CD4-positive, CD25-positive, alpha-beta regulatory T cell (primary cell): ENCODE data around the gene HSF4. TPM values are rescaled to one million over a fixed set of nuclear protein-coding genes. Genes with fewer than 3 reads are reported as not detected.

Experiments
- ATAC-seq, 2 donors: fragments of 150-1000 bp; cut with Tn5 transposase; one replicate each; pipeline ENCODE4 v1.10.0; 2021; ENCODE audit warnings: low read depth in 2 of 2, moderate number of reproducible peaks in 2 of 2, moderate library complexity in 1 of 2
- DNase-seq, 3 donors: peaks; one replicate each; pipeline versions ENCODE4 v3.0.0 to v3.0.0-alpha.2; 2012 to 2022; ENCODE audit warnings: mixed read lengths in 1 of 3
- H3K27ac ChIP-seq: one replicate; pipeline ENCODE4 v1.7.0; 2013; ENCODE audit warnings: mild to moderate bottlenecking, low read length; ENCODE audit not compliant: insufficient read depth, poor library complexity, severe bottlenecking
- H3K27me3 ChIP-seq: one replicate; pipeline ENCODE4 v1.7.0; 2013; ENCODE audit warnings: low read length; ENCODE audit not compliant: control insufficient read depth, insufficient read depth
- H3K36me3 ChIP-seq: one replicate; pipeline ENCODE4 v1.7.0; 2013; ENCODE audit warnings: mild to moderate bottlenecking, low read length, moderate library complexity; ENCODE audit not compliant: control insufficient read depth, insufficient read depth
- H3K4me1 ChIP-seq: 2 replicates; pipeline ENCODE4 v1.7.0; 2013; ENCODE audit warnings: mild to moderate bottlenecking, low read length; ENCODE audit not compliant: insufficient read depth, control insufficient read depth, poor library complexity, severe bottlenecking
- H3K4me3 ChIP-seq: one replicate; pipeline ENCODE4 v1.7.0; 2013; ENCODE audit warnings: low read depth, mild to moderate bottlenecking, low read length, moderate library complexity
- H3K9me3 ChIP-seq, 2 experiments: 1 replicate in 1 of 2; 2 replicates in 1 of 2; pipeline ENCODE4 v1.7.0; 2013; ENCODE audit warnings: low read length in 2 of 2, mild to moderate bottlenecking in 1 of 2, moderate library complexity in 1 of 2; ENCODE audit not compliant: control insufficient read depth in 2 of 2
- H3K27ac Mint-ChIP-seq, 3 donors: one replicate each; pipeline ENCODE4 v1.8.0; 2020 to 2022; ENCODE audit warnings: mild to moderate bottlenecking in 3 of 3, mixed read lengths in 3 of 3, moderate library complexity in 2 of 3
- H3K27me3 Mint-ChIP-seq: one replicate; pipeline ENCODE4 v1.8.0; 2022; ENCODE audit warnings: mild to moderate bottlenecking, mixed read lengths
- H3K36me3 Mint-ChIP-seq: one replicate; pipeline ENCODE4 v1.8.0; 2020; ENCODE audit warnings: mixed read lengths
- H3K4me1 Mint-ChIP-seq, 4 donors: one replicate each; pipeline ENCODE4 v1.8.0; 2020 to 2022; ENCODE audit warnings: mixed read lengths in 4 of 4, mild to moderate bottlenecking in 1 of 4
- H3K4me3 Mint-ChIP-seq, 4 donors: one replicate each; pipeline ENCODE4 v1.8.0; 2020 to 2022; ENCODE audit warnings: mild to moderate bottlenecking in 4 of 4, mixed read lengths in 4 of 4, moderate library complexity in 3 of 4
- H3K9me3 Mint-ChIP-seq, 7 donors: one replicate each; pipeline ENCODE4 v1.8.0; 2020 to 2022; ENCODE audit warnings: mixed read lengths in 7 of 7, mild to moderate bottlenecking in 3 of 7, moderate library complexity in 2 of 7
- polyA plus RNA-seq, 4 donors: library from polyadenylated mRNA; unstranded; fragments of 300-500 nt; fragmentation: Illumina TruSeq; gene quantifications; one replicate each; pipeline ENCODE4 v1.2.3, GENCODE V29; 2021
- total RNA-seq: library from RNA; stranded (reverse); gene quantifications from one replicate; pipeline ENCODE4 v1.2.3, GENCODE V29; 2022

HSF4 gene
- total and polyA plus RNA-seq, 5 donors from 2014 or later: 34.4 TPM; not detected in 4

DNA sequence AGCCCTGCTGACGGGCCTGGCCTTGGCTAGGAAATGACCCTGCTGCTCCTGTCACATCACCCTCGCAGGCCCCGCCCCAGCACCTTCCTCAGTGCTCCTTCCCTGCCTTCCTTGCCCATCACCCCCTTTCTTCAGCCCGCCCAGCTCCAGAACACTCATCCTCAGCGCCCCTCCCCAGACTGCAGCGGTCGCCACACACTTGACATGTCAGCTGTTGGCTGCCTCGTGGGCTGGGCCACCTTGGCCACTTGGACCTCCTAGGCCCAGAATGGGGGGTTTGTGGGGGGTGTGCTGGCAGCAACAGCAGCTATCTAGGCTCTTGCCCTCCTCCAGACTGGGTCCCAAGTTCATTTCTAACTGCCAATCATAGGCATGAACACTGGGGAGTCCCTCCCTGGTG, 45.0 kb downstream of the HSF4 start:
- Mint-ChIP-seq H3K27ac (no peak overlapping the region), H3K4me1 (peaks cover 0 to 8% (median 0%) of the 10 kb centered on the region in 4 donors), H3K27me3 (no peaks in the 10 kb centered on the region), H3K4me3 (no peak overlapping the region), H3K9me3 (no peaks in the 10 kb centered on the region), H3K36me3 (peaks cover 4% of the 10 kb centered on the region)
- ATAC-seq (no peak), DNase-seq (no peak)
- H3K27ac ChIP-seq: no peak overlapping the region
- no peak overlapping the region for H3K4me3 ChIP-seq
- H3K36me3 ChIP-seq: no peaks in the 10 kb centered on the region
- no peaks in the 10 kb centered on the region for H3K4me1 ChIP-seq
- H3K9me3 ChIP-seq: no peaks in the 10 kb centered on the region
- no peaks in the 10 kb centered on the region for H3K27me3 ChIP-seq

DNA sequence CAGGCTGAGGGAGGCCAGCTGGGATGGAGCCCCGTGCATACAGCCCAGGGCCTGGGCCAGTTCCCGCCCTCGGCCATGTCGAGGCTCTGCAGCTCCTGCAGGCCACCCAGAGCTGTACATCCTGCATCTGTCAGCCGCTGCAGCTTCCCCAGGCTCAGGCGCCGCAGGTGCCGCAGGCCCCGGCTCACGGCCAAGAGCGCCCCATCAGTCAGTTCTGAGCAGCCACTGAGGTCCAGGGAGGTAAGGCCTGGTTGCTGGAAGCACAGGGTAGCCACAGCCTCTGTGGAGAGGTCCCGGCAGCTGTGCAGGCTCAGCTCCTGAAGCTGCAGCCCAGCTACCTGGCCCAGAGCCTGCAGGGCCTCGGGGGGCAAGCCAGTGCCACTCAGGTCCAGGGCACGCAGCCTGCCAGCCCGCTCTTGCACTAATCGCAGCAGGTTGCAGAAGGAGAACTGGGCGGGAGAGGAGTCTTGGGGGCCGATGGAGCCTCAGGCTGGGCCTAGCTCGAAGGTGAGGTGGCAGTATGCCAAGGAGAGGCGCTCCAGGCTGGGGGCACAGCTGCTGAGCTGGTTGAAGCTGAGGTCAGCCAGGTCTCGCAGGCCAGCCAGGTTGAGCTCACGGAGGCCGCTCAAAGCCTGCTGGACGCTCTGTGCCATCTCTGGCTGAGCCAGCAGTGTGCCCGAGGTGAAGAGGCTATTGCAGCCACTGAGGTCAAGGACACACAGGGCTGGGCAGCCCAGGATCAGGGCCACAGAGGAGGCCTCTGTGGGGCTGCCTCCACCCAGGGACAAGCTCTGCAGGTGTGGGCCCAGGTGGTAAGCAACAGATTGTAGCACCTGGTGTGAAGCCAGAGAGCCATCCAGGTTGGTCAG, 45.8 kb downstream of the HSF4 start:
- peaks cover 4% of the 10 kb centered on the region for H3K36me3 Mint-ChIP-seq
- H3K4me1 Mint-ChIP-seq: peaks cover 0 to 8% (median 0%) of the 10 kb centered on the region in 4 donors
- H3K4me3 Mint-ChIP-seq: no peak overlapping the region
- ATAC-seq (no peak), DNase-seq (no peak)
- no peaks in the 10 kb centered on the region for H3K9me3 Mint-ChIP-seq
- Histone ChIP-seq H3K9me3 (no peaks in the 10 kb centered on the region), H3K27ac (no peak overlapping the region), H3K4me1 (no peaks in the 10 kb centered on the region), H3K36me3 (no peaks in the 10 kb centered on the region), H3K4me3 (no peak overlapping the region), H3K27me3 (no peaks in the 10 kb centered on the region)
- H3K27me3 Mint-ChIP-seq: no peaks in the 10 kb centered on the region
- no peak overlapping the region for H3K27ac Mint-ChIP-seq

DNA sequence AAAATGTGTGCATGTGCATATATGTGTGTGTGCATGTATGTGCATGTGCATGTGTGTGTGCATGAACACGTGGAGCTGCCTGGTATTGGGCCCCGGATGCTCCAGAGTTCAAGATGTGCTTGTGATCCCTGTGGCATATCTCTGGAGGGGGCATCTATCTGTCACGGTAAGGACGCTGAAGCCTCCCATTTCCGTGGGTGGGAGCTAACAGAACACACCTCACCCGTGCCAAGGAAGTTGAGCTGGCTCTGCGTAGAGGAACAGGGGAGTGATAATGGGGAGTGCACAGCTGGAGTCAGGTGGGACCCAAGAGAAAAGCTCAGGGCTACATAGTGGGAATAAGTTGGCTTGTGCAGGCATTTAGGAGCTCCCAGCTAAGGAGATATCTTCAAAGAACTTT, 47.1 kb downstream of the HSF4 start:
- Mint-ChIP-seq H3K4me1 (peaks cover 0 to 4% (median 0%) of the 10 kb centered on the region in 4 donors), H3K4me3 (no peak overlapping the region), H3K9me3 (no peaks in the 10 kb centered on the region), H3K27me3 (no peaks in the 10 kb centered on the region), H3K36me3 (peaks cover 7% of the 10 kb centered on the region), H3K27ac (no peak overlapping the region)
- Histone ChIP-seq H3K27me3 (no peaks in the 10 kb centered on the region), H3K27ac (no peak overlapping the region), H3K4me3 (no peak overlapping the region), H3K36me3 (no peaks in the 10 kb centered on the region), H3K9me3 (no peaks in the 10 kb centered on the region), H3K4me1 (no peaks in the 10 kb centered on the region)
- ATAC-seq (no peak), DNase-seq (no peak)

DNA sequence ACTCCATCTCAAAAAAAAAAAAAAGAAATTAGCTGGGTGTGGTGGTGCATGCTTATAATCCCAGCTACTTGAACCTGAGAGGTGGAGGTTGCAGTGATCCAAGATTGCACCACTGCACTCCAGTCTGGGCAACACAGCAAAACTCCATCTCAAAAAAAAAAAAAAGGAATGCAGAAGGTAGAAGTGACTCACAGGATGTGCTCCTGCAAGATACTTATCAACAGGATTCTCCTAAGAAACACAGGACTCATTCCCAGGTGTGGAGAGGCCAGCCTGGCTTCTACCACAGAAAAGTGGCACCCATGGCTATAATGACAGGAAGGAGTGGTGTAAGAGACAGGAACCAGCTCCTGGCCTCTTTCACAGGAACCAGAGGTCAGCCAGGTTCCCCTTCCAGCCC, 48.2 kb downstream of the HSF4 start:
- Histone ChIP-seq H3K36me3 (no peaks in the 10 kb centered on the region), H3K9me3 (no peaks in the 10 kb centered on the region), H3K27me3 (no peaks in the 10 kb centered on the region), H3K4me3 (no peak overlapping the region), H3K4me1 (no peaks in the 10 kb centered on the region), H3K27ac (no peak overlapping the region)
- ATAC-seq (no peak), DNase-seq (no peak)
- Mint-ChIP-seq H3K27me3 (no peaks in the 10 kb centered on the region), H3K36me3 (peaks cover 15% of the 10 kb centered on the region), H3K27ac (no peak overlapping the region), H3K4me3 (peak overlapping the region in 1 of 4 donors; percentile 43), H3K4me1 (peaks cover 0 to 4% (median under 1%) of the 10 kb centered on the region in 4 donors), H3K9me3 (no peaks in the 10 kb centered on the region)

DNA sequence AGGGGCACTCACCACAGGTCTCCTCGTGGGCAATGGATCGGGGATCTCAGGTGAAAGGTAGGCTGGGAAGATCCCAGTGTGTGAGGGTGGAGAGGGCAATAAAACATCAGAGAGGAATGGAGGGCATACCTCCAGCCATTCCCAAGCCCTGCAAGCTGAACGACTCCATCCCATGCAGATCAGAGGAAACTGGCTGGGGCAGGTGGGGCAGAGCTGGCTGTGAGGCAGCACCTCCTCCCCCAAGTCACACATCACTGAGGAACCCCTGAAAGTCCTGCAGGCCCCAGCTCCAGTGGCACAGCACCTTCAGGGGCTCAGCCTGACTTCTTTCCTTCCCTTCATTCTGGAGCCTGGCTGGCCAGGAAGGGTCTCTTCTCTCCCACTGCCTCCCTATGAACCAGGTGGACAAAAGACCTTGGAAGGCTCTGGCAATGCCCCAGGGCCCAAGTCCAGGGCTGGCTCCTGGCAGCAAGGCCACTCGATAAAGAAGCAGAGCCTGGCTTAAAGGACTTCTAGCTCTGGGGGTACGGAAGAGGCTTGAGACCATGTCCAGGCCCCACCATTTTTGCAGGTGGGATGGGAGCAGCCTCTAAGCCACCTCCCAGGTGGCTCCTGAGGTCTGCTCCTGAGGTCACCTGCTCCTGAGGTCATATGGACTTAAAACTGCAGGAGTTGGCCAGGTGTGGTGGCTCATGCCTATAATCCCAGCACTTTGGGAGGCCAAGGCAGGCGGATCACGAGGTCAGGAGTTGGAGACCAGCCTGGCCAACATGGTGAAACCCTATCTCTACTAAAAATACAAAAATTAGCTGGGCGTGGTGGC, 48.9 kb downstream of the HSF4 start:
- H3K4me3 ChIP-seq: no peak overlapping the region
- no peak overlapping the region for H3K27ac Mint-ChIP-seq
- H3K4me3 Mint-ChIP-seq: no peak overlapping the region
- no peaks in the 10 kb centered on the region for H3K9me3 ChIP-seq
- H3K27ac ChIP-seq: no peak overlapping the region
- ATAC-seq (no peak), DNase-seq (no peak)
- H3K9me3 Mint-ChIP-seq: no peaks in the 10 kb centered on the region
- no peaks in the 10 kb centered on the region for H3K27me3 ChIP-seq
- no peaks in the 10 kb centered on the region for H3K4me1 ChIP-seq
- H3K27me3 Mint-ChIP-seq: no peaks in the 10 kb centered on the region
- peaks cover 0 to 4% (median under 1%) of the 10 kb centered on the region in 4 donors for H3K4me1 Mint-ChIP-seq
- no peaks in the 10 kb centered on the region for H3K36me3 ChIP-seq
- peaks cover 15% of the 10 kb centered on the region for H3K36me3 Mint-ChIP-seq

DNA sequence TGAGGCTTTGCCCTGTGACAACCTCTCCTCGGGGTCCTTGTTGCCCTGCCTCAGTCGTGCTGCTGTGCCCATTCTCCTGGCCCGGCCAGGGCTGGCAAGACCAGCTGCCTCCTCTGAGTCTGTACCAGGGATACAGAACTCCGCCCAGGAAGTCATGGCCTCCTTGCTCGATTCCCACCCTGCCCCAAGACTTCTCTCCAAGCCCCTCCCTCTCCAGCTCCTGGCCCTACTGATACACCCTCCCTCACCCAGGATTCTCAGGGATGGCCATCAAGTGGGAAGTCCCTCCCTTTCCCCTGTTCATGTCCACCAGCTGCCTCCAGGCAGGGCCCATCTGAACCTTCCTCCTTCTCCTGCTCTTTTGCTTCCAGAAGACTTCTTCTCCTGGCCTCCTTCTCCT, 51.2 kb downstream of the HSF4 start:
- H3K4me3 Mint-ChIP-seq: no peak overlapping the region
- peaks cover 0 to 4% (median 2%) of the 10 kb centered on the region in 4 donors for H3K4me1 Mint-ChIP-seq
- Histone ChIP-seq H3K27me3 (no peaks in the 10 kb centered on the region), H3K9me3 (no peaks in the 10 kb centered on the region), H3K4me3 (no peak overlapping the region), H3K36me3 (no peaks in the 10 kb centered on the region), H3K27ac (no peak overlapping the region), H3K4me1 (no peaks in the 10 kb centered on the region)
- no peak for ATAC-seq
- no peak overlapping the region for H3K27ac Mint-ChIP-seq
- peaks cover 18% of the 10 kb centered on the region for H3K36me3 Mint-ChIP-seq
- H3K9me3 Mint-ChIP-seq: no peaks in the 10 kb centered on the region
- DNase-seq: no peak
- no peaks in the 10 kb centered on the region for H3K27me3 Mint-ChIP-seq

DNA sequence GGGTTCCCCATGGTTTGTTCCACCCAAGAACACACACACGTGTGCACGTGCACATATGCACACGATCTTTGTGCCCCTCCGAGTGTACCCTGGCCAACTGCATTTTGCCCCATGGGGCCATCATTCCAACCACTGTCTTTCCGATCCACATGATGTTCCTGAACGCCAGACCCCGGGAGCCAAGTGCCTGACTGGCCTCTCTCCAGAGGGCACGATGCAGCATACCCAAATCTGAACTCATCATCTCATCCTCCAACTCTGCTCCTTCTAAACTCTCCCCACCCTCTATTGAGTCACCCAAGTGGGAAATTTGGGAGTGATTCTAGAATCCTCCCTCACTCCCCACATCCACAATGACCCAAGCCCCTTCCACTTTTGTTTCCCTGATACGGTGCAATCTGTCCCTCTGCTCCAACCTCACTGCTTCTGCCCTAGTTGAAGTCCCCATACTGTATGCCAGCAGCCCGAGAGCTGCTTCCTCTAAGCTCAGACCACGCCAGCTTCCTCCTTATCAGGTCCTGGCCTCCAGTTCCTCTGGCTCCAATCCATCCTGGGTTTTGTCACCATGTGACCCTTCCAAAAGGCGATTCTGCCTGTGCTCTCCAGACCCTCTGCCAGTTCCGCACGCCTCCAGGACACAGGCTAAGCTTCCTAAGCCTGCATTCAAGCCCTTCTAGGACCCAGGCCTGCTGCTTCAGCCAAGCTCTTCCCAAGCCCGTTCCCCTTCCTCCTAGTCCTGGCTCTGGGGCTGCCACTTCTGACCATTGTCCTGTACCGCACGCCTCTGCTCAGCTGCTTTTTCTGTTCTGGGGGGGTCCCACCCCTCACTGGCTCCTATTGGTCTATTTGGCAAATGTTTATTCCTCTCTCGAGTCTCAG, 52.3 kb downstream of the HSF4 start:
- ATAC-seq (no peak), DNase-seq (no peak)
- H3K27ac ChIP-seq: no peak overlapping the region
- H3K9me3 Mint-ChIP-seq: no peaks in the 10 kb centered on the region
- no peaks in the 10 kb centered on the region for H3K9me3 ChIP-seq
- no peaks in the 10 kb centered on the region for H3K4me1 ChIP-seq
- H3K27me3 ChIP-seq: no peaks in the 10 kb centered on the region
- peak overlapping the region in 2 of 3 donors; percentile 66 to 75 for H3K27ac Mint-ChIP-seq
- H3K27me3 Mint-ChIP-seq: no peaks in the 10 kb centered on the region
- peaks cover 16% of the 10 kb centered on the region for H3K36me3 Mint-ChIP-seq
- no peak overlapping the region for H3K4me3 ChIP-seq
- peaks cover 0 to 7% (median under 1%) of the 10 kb centered on the region in 4 donors for H3K4me1 Mint-ChIP-seq
- H3K36me3 ChIP-seq: no peaks in the 10 kb centered on the region
- H3K4me3 Mint-ChIP-seq: no peak overlapping the region
